D721Med (cell line): Measurements from ENCODE around the gene TLR8.

Experiments used
- DNase-seq: peaks from one replicate; pipeline ENCODE4 v3.0.0; 2011; ENCODE audit warnings: low spot score; ENCODE audit not compliant: insufficient read length
- FAIRE-seq: peaks from 2 replicates; lab custom pipeline; 2011; peaks lifted over from hg19 to GRCh38; lab: Jason Lieb, UNC
- CTCF ChIP-seq: IDR thresholded peaks from 2 replicates; pipeline ENCODE4 v1.5.1; 2012; ENCODE audit warnings: mild to moderate bottlenecking, control low read depth; ENCODE audit not compliant: insufficient read depth; ENCODE audit errors: missing control alignments

The TLR8 gene

GRCh38 chrX:12946406-12946805 is 40.0 kb downstream of the TLR8 start:
- TF ChIP-seq CTCF, result no peak
- DNase-seq (no peak), FAIRE-seq (no peak)

- peak; percentile 81 for TF ChIP-seq CTCF
- no peak for FAIRE-seq
- DNase-seq, result no peak
Measured at GRCh38 chrX:12946838-12947544, 40.6 kb downstream of the TLR8 start.

GRCh38 chrX:12947545-12948235 is 41.3 kb downstream of the TLR8 start:
- DNase-seq (no peak), FAIRE-seq (no peak)
- TF ChIP-seq CTCF, result no peak

- FAIRE-seq, result no peak
- no peak for DNase-seq
- TF ChIP-seq CTCF, result no peak
Measured at GRCh38 chrX:12948495-12948894, 42.1 kb downstream of the TLR8 start.

GRCh38 chrX:12949205-12949926 is 42.9 kb downstream of the TLR8 start:
- TF ChIP-seq CTCF, result no peak
- DNase-seq (no peak), FAIRE-seq (no peak)

- FAIRE-seq (no peak), DNase-seq (no peak)
- TF ChIP-seq CTCF, result no peak
Measured at GRCh38 chrX:12949927-12950656, 43.7 kb downstream of the TLR8 start.
